HepG2 (cell line): Measurements from ENCODE around the gene SLTM.

ENCODE experiments used
- ATM ChIP-seq: fragments of 450-650 bp; IDR thresholded peaks from 2 replicates; pipeline ENCODE4 v1.7.1; 2017; ENCODE audit warnings: mild to moderate bottlenecking, borderline replicate concordance
- CEBPB ChIP-seq: IDR thresholded peaks from 2 replicates; pipeline ENCODE4 v1.6.1; 2011; ENCODE audit warnings: low read depth, low read length, improper control_type of control experiment, borderline replicate concordance
- EED ChIP-seq: sonication (generic); formaldehyde crosslinking; IDR thresholded peaks from 2 replicates; pipeline ENCODE4 v1.5.0; 2020; ENCODE audit warnings: mild to moderate bottlenecking, missing genetic modification reagents
- EZH2 ChIP-seq: conservative IDR thresholded peaks from 2 replicates; pipeline ENCODE4 v1.6.1; 2012; ENCODE audit warnings: mild to moderate bottlenecking, low read depth, low read length, moderate library complexity
- TF ChIP-seq, protein P1 (sequence below): sonication (generic); formaldehyde crosslinking; IDR thresholded peaks from 2 replicates; pipeline ENCODE4 v1.9.0; 2021; ENCODE audit warnings: missing genetic modification reagents, borderline replicate concordance
- TF ChIP-seq, protein P2 (sequence below): IDR thresholded peaks from 2 replicates; pipeline ENCODE4 v1.4.0; 2020; ENCODE audit warnings: mild to moderate bottlenecking, missing genetic modification reagents
- TF ChIP-seq, protein P3 (sequence below): sonication (generic); formaldehyde crosslinking; IDR thresholded peaks from 2 replicates; pipeline ENCODE4 v1.5.0; 2020; ENCODE audit warnings: mild to moderate bottlenecking, missing genetic modification reagents, moderate library complexity
- TF ChIP-seq, protein P4 (sequence below): fragments of 450-650 bp; IDR thresholded peaks from 2 replicates; pipeline ENCODE4 v1.6.1; 2017; ENCODE audit warnings: mild to moderate bottlenecking
- TF ChIP-seq, protein P5 (sequence below): sonication (generic); formaldehyde crosslinking; IDR thresholded peaks from 2 replicates; pipeline ENCODE4 v1.4.0; 2020; ENCODE audit warnings: missing genetic modification reagents; ENCODE audit errors: not compliant biosample characterization

DNA sequence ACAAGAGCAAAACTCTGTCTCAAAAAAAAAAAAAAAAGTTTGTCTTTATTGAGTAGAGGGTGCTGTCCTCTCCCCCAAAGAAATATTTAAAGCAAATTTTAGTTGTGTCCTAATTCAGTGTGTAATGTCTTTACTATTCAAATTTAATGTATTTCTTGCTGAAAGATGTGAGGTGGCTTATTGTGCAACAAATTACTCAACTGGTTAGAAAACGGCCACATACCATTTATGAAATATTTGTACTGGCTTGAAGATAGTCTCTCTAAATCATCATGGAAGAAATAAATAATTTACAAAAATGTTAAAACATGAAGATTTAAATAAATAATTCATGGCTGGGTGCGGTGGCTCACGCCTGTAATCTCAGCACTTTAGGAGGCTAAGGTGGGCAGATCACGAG lies 63.0 kb downstream of the SLTM start:
- TF ChIP-seq, protein P1, sequence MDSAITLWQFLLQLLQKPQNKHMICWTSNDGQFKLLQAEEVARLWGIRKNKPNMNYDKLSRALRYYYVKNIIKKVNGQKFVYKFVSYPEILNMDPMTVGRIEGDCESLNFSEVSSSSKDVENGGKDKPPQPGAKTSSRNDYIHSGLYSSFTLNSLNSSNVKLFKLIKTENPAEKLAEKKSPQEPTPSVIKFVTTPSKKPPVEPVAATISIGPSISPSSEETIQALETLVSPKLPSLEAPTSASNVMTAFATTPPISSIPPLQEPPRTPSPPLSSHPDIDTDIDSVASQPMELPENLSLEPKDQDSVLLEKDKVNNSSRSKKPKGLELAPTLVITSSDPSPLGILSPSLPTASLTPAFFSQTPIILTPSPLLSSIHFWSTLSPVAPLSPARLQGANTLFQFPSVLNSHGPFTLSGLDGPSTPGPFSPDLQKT (CRISPR knock-in tag), result no peak
- TF ChIP-seq CEBPB, result peak; percentile 65; the same call in 1 of the 2 replicates
- TF ChIP-seq, protein P2, sequence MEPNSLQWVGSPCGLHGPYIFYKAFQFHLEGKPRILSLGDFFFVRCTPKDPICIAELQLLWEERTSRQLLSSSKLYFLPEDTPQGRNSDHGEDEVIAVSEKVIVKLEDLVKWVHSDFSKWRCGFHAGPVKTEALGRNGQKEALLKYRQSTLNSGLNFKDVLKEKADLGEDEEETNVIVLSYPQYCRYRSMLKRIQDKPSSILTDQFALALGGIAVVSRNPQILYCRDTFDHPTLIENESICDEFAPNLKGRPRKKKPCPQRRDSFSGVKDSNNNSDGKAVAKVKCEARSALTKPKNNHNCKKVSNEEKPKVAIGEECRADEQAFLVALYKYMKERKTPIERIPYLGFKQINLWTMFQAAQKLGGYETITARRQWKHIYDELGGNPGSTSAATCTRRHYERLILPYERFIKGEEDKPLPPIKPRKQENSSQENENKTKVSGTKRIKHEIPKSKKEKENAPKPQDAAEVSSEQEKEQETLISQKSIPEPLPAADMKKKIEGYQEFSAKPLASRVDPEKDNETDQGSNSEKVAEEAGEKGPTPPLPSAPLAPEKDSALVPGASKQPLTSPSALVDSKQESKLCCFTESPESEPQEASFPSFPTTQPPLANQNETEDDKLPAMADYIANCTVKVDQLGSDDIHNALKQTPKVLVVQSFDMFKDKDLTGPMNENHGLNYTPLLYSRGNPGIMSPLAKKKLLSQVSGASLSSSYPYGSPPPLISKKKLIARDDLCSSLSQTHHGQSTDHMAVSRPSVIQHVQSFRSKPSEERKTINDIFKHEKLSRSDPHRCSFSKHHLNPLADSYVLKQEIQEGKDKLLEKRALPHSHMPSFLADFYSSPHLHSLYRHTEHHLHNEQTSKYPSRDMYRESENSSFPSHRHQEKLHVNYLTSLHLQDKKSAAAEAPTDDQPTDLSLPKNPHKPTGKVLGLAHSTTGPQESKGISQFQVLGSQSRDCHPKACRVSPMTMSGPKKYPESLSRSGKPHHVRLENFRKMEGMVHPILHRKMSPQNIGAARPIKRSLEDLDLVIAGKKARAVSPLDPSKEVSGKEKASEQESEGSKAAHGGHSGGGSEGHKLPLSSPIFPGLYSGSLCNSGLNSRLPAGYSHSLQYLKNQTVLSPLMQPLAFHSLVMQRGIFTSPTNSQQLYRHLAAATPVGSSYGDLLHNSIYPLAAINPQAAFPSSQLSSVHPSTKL (CRISPR knock-in tag), result no peak
- TF ChIP-seq, protein P3, sequence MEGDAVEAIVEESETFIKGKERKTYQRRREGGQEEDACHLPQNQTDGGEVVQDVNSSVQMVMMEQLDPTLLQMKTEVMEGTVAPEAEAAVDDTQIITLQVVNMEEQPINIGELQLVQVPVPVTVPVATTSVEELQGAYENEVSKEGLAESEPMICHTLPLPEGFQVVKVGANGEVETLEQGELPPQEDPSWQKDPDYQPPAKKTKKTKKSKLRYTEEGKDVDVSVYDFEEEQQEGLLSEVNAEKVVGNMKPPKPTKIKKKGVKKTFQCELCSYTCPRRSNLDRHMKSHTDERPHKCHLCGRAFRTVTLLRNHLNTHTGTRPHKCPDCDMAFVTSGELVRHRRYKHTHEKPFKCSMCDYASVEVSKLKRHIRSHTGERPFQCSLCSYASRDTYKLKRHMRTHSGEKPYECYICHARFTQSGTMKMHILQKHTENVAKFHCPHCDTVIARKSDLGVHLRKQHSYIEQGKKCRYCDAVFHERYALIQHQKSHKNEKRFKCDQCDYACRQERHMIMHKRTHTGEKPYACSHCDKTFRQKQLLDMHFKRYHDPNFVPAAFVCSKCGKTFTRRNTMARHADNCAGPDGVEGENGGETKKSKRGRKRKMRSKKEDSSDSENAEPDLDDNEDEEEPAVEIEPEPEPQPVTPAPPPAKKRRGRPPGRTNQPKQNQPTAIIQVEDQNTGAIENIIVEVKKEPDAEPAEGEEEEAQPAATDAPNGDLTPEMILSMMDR (CRISPR knock-in tag), result no peak
- no peak for TF ChIP-seq EZH2
- TF ChIP-seq, protein P4, sequence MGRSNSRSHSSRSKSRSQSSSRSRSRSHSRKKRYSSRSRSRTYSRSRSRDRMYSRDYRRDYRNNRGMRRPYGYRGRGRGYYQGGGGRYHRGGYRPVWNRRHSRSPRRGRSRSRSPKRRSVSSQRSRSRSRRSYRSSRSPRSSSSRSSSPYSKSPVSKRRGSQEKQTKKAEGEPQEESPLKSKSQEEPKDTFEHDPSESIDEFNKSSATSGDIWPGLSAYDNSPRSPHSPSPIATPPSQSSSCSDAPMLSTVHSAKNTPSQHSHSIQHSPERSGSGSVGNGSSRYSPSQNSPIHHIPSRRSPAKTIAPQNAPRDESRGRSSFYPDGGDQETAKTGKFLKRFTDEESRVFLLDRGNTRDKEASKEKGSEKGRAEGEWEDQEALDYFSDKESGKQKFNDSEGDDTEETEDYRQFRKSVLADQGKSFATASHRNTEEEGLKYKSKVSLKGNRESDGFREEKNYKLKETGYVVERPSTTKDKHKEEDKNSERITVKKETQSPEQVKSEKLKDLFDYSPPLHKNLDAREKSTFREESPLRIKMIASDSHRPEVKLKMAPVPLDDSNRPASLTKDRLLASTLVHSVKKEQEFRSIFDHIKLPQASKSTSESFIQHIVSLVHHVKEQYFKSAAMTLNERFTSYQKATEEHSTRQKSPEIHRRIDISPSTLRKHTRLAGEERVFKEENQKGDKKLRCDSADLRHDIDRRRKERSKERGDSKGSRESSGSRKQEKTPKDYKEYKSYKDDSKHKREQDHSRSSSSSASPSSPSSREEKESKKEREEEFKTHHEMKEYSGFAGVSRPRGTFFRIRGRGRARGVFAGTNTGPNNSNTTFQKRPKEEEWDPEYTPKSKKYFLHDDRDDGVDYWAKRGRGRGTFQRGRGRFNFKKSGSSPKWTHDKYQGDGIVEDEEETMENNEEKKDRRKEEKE, result no peak
- TF ChIP-seq, protein P5, sequence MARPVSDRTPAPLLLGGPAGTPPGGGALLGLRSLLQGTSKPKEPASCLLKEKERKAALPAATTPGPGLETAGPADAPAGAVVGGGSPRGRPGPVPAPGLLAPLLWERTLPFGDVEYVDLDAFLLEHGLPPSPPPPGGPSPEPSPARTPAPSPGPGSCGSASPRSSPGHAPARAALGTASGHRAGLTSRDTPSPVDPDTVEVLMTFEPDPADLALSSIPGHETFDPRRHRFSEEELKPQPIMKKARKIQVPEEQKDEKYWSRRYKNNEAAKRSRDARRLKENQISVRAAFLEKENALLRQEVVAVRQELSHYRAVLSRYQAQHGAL (CRISPR knock-in tag), result no peak
- TF ChIP-seq EED (CRISPR knock-in tag), result no peak
- no peak for TF ChIP-seq ATM
